ENCODE data around the gene CTNND2. TPM values are rescaled to one million over a fixed set of nuclear protein-coding genes. Genes with fewer than 3 reads are reported as not detected.

CTNND2 gene
- polyA plus RNA-seq, 1 donor = 2.8 TPM

DNA sequence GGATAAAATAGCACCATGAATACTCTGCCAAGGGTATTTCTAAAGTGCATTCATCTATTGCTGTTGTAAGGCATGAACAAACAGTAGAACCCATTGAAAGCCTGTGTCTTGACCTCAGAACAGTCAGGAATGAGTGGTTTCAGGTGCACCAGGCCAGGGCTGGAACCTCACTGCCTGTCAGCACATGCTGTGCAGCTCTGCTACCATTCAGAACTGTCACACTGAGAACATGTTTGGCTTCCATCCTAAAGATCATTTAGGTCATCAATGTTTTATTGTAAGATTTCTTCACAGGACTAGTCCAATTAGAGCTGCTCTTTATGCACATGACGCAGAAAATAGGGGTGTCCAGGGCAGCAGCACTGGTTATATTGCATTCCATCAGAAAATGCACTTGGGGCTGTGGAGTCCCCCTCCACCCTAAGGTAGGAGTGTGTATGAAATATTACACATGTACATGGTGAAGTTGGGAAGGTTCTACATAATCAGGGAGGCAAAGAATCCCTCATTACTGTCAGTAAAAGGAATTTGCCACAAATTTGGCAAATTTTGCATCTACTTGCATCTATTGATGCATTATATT lies 408.0 kb downstream of the CTNND2 start:
- H3K27me3 ChIP-seq (ENCODE audit: control insufficient read depth, insufficient read depth, low read length) = no peaks in the 10 kb centered on the region
- WGBS (ENCODE audit: insufficient coverage, low lambda C conversion rate) = no CpG with 5 or more reads among the region's 1 CpG
- DNase-seq = no peak
- H3K36me3 ChIP-seq (ENCODE audit: control insufficient read depth, insufficient read depth, low read length) = no peaks in the 10 kb centered on the region
- no peak overlapping the region for H3K27ac ChIP-seq (ENCODE audit: low read length)
- no peaks in the 10 kb centered on the region for H3K4me1 ChIP-seq (ENCODE audit: control insufficient read depth, insufficient read depth, low read length)
- no peaks in the 10 kb centered on the region for H3K9me3 ChIP-seq (ENCODE audit: control insufficient read depth, low read depth, low read length)
- no peak overlapping the region for H3K4me3 ChIP-seq (ENCODE audit: low read length)

DNA sequence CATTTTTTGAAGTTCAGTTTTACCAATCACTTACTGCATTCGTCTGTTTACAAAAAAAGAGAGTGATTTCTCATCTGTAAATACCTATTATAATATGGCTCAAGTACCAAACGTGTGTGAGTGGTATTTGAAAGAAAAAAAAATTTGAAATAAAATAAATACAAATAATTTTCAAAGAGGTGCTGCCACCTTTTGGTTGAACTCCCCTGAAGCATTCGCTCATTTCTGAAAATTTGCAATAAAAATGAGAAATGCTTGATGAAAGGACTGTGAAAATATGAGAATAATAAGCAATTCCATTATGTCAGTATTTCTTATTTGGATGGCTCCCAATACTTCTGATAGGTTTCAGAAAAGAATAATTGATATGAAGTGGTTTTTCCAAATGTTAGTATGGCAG lies 409.9 kb downstream of the CTNND2 start:
- DNase-seq = no peak
- Histone ChIP-seq H3K9me3 (ENCODE audit: control insufficient read depth, low read depth, low read length) (no peaks in the 10 kb centered on the region), H3K27ac (ENCODE audit: low read length) (no peak overlapping the region), H3K4me3 (ENCODE audit: low read length) (no peak overlapping the region), H3K27me3 (ENCODE audit: control insufficient read depth, insufficient read depth, low read length) (no peaks in the 10 kb centered on the region), H3K4me1 (ENCODE audit: control insufficient read depth, insufficient read depth, low read length) (no peaks in the 10 kb centered on the region), H3K36me3 (ENCODE audit: control insufficient read depth, insufficient read depth, low read length) (no peaks in the 10 kb centered on the region)
- 29% methylated on average over 3 of the region's 3 CpGs for WGBS (ENCODE audit: insufficient coverage, low lambda C conversion rate)

DNA sequence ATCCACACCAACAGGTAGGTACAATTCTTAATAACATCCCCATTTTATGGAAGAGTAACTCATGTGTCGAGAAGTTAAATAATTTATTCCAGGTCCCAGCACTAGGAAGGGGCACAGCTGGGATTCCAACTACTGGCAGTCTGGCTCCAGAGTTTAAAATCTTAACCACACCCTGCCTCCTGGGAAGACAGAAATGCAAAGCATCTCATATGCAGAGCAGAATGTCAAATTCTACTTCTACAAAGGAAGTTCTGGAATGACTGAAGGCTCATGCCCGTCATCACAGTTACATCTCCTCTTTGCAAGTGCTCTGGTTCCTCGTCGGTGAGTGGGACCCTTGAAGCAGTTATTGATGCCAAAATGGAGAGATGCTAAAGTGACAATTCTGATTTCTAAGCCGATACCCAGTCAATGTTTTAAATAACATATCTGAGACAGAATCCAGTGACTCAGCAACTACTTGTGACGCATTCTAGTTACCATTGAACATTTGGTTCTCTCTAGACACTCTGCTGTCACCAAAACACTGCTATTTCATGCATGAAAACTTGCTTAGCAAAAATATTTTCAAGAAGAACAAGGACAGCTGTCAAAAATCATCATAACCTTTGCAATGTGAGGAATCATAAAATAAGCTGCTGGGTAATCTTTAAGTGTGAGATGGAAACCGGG lies 412.7 kb downstream of the CTNND2 start:
- Histone ChIP-seq H3K27ac (ENCODE audit: low read length) (no peak overlapping the region), H3K4me1 (ENCODE audit: control insufficient read depth, insufficient read depth, low read length) (no peaks in the 10 kb centered on the region), H3K4me3 (ENCODE audit: low read length) (no peak overlapping the region), H3K27me3 (ENCODE audit: control insufficient read depth, insufficient read depth, low read length) (no peaks in the 10 kb centered on the region), H3K36me3 (ENCODE audit: control insufficient read depth, insufficient read depth, low read length) (no peaks in the 10 kb centered on the region), H3K9me3 (ENCODE audit: control insufficient read depth, low read depth, low read length) (no peaks in the 10 kb centered on the region)
- no peak for DNase-seq
- WGBS (ENCODE audit: insufficient coverage, low lambda C conversion rate) = no CpG with 5 or more reads among the region's 7 CpGs

DNA sequence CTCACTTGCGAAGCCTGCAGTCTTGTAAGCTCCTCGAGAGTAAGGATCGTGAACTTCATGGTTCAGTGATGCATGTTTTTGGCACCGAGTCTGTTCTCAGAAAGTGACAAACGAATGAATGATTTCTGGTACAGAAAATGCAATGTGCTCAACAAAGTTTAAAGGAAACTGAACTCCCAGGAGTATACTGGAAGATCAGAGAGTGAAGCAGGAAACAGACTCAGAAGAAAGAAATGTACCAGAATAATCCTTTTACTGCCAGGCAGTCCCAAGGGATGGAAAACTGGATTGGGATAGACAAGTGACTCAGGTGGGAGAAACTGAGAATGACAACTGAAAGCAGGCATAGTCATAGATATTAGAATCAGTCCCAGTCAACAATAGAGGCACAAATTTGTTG lies 420.6 kb downstream of the CTNND2 start:
- DNase-seq = no peak
- no peak overlapping the region for H3K27ac ChIP-seq (ENCODE audit: low read length)
- no peak overlapping the region for H3K4me3 ChIP-seq (ENCODE audit: low read length)
- 100% methylated on average over 3 of the region's 5 CpGs for WGBS (ENCODE audit: insufficient coverage, low lambda C conversion rate)
- no peaks in the 10 kb centered on the region for H3K9me3 ChIP-seq (ENCODE audit: control insufficient read depth, low read depth, low read length)
- H3K4me1 ChIP-seq (ENCODE audit: control insufficient read depth, insufficient read depth, low read length) = no peaks in the 10 kb centered on the region
- no peaks in the 10 kb centered on the region for H3K36me3 ChIP-seq (ENCODE audit: control insufficient read depth, insufficient read depth, low read length)
- no peaks in the 10 kb centered on the region for H3K27me3 ChIP-seq (ENCODE audit: control insufficient read depth, insufficient read depth, low read length)

DNA sequence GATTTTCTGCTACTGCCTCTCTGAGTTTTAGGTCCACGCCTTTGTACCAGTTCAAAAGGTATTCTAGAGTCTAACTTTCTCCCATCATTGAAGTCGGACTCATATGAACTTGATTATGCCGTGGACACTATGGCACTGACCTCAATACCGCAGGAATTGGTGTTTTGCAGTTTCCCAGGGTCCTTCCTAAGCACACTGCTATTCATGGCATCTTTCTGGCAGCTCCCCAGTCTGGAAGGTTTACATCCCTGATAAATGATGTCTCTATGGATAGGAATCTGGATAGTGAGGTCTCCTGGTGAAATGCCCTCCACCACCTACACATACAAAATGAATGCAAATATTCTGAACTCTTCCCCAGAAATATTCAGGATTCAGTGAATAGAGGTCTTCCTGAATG lies 422.2 kb downstream of the CTNND2 start:
- H3K4me3 ChIP-seq (ENCODE audit: low read length) = no peak overlapping the region
- H3K9me3 ChIP-seq (ENCODE audit: control insufficient read depth, low read depth, low read length) = no peaks in the 10 kb centered on the region
- no peak for DNase-seq
- no peaks in the 10 kb centered on the region for H3K36me3 ChIP-seq (ENCODE audit: control insufficient read depth, insufficient read depth, low read length)
- H3K27ac ChIP-seq (ENCODE audit: low read length) = no peak overlapping the region
- H3K27me3 ChIP-seq (ENCODE audit: control insufficient read depth, insufficient read depth, low read length) = no peaks in the 10 kb centered on the region
- no CpG with 5 or more reads among the region's 4 CpGs for WGBS (ENCODE audit: insufficient coverage, low lambda C conversion rate)
- no peaks in the 10 kb centered on the region for H3K4me1 ChIP-seq (ENCODE audit: control insufficient read depth, insufficient read depth, low read length)

DNA sequence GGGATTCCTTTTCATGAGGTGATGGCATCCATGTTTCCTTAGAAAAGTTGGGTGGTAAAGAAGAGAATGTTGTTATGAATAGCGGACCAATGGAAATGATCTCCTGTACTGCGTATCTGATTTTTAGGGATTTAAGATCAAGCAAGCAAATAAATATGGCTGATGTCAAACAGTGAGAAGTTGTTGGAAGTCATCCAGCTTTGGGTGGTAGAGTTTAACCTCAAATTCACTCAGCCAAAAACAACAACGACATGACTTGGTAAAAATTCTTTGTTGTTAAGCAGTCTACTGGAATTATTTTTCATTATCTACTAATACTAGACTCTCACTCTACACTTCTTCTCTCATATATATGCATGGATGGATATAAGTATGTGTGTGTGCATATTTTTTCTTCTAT lies 426.5 kb downstream of the CTNND2 start:
- Histone ChIP-seq H3K27me3 (ENCODE audit: control insufficient read depth, insufficient read depth, low read length) (no peaks in the 10 kb centered on the region), H3K9me3 (ENCODE audit: control insufficient read depth, low read depth, low read length) (no peaks in the 10 kb centered on the region), H3K4me3 (ENCODE audit: low read length) (no peak overlapping the region), H3K27ac (ENCODE audit: low read length) (no peak overlapping the region), H3K36me3 (ENCODE audit: control insufficient read depth, insufficient read depth, low read length) (no peaks in the 10 kb centered on the region), H3K4me1 (ENCODE audit: control insufficient read depth, insufficient read depth, low read length) (no peaks in the 10 kb centered on the region)
- no peak for DNase-seq
- no CpG with 5 or more reads among the region's 3 CpGs for WGBS (ENCODE audit: insufficient coverage, low lambda C conversion rate)

DNA sequence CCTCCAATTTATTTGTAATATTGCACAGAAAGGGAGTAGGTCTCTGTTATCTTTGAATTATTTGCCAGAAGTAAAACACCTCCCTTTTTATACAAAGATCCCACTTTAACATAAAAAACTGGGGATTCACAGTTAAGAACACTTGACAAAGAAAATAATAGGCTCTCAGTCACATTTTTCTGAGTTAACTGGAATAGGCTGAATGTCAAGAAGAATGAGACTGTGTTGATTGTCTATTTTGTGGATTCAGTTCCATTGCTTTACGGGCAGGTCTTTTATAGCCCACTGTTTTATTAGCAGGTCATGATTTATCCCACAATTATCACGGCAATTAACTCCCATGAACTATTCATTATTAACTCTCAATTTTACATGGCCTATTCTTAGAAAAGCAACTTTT lies 427.4 kb downstream of the CTNND2 start:
- Histone ChIP-seq H3K27ac (ENCODE audit: low read length) (no peak overlapping the region), H3K4me3 (ENCODE audit: low read length) (no peak overlapping the region), H3K4me1 (ENCODE audit: control insufficient read depth, insufficient read depth, low read length) (no peaks in the 10 kb centered on the region), H3K9me3 (ENCODE audit: control insufficient read depth, low read depth, low read length) (no peaks in the 10 kb centered on the region), H3K27me3 (ENCODE audit: control insufficient read depth, insufficient read depth, low read length) (no peaks in the 10 kb centered on the region), H3K36me3 (ENCODE audit: control insufficient read depth, insufficient read depth, low read length) (no peaks in the 10 kb centered on the region)
- no peak for DNase-seq
- no CpG with 5 or more reads among the region's 2 CpGs for WGBS (ENCODE audit: insufficient coverage, low lambda C conversion rate)

DNA sequence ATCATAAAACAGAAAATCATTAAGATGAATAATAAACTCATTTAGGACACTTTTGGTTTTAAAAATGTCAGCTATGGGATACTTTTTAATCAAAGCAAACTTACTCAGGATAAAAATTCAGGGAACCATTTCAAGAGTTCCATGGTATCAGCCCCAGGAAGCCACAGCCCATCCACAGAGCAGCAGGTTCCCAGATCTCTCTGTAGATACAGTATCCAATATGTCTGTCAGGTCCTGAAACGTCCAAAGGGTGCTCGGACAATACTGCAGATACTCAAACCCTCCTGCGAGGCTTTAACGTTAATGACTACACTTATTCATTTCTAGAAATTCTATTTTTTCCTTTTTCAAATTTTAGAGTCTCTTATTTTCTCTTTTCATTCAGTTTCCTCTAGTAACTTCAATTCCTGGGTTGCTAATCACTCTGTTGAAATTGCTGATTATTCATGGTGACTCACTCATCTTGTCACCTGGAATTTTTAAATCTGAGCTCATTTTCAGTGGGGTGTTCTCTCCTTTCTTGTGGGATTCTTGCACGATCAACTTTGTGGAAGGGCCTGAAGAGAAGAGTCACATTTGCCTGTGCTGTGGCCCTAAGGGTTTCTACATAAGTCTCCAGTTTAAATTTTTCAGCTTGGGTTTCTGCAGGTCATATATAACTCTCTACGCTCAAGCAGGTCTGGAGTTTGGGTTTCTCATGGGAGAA lies 435.8 kb downstream of the CTNND2 start:
- Histone ChIP-seq H3K27me3 (ENCODE audit: control insufficient read depth, insufficient read depth, low read length) (no peaks in the 10 kb centered on the region), H3K4me1 (ENCODE audit: control insufficient read depth, insufficient read depth, low read length) (no peaks in the 10 kb centered on the region), H3K36me3 (ENCODE audit: control insufficient read depth, insufficient read depth, low read length) (no peaks in the 10 kb centered on the region), H3K9me3 (ENCODE audit: control insufficient read depth, low read depth, low read length) (no peaks in the 10 kb centered on the region), H3K4me3 (ENCODE audit: low read length) (no peak overlapping the region), H3K27ac (ENCODE audit: low read length) (no peak overlapping the region)
- no peak for DNase-seq
- WGBS (ENCODE audit: insufficient coverage, low lambda C conversion rate) = 90% methylated on average over 4 of the region's 6 CpGs

DNA sequence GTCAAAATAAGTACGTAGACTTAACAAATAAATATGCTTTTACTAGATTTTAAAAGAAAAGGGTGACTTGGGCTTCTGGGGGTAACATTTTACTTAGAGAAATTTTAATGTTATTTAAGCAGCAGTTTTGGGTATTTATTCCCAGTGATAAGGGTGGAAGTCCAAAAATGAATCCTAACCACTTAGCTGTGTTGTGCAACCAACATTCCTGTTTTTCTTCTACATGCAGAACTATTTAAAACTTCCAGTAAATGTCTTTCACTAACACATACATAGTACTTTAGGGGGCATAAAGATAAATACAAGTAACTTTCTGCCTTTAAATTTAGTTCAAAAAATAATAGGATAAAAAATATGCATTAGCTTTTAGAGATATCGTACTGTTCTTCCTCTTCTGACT lies 436.7 kb downstream of the CTNND2 start:
- no peaks in the 10 kb centered on the region for H3K27me3 ChIP-seq (ENCODE audit: control insufficient read depth, insufficient read depth, low read length)
- H3K27ac ChIP-seq (ENCODE audit: low read length) = no peak overlapping the region
- no peak overlapping the region for H3K4me3 ChIP-seq (ENCODE audit: low read length)
- no peaks in the 10 kb centered on the region for H3K9me3 ChIP-seq (ENCODE audit: control insufficient read depth, low read depth, low read length)
- H3K36me3 ChIP-seq (ENCODE audit: control insufficient read depth, insufficient read depth, low read length) = no peaks in the 10 kb centered on the region
- 83% methylated on average over 1 of the region's 2 CpGs for WGBS (ENCODE audit: insufficient coverage, low lambda C conversion rate)
- H3K4me1 ChIP-seq (ENCODE audit: control insufficient read depth, insufficient read depth, low read length) = no peaks in the 10 kb centered on the region
- no peak for DNase-seq

DNA sequence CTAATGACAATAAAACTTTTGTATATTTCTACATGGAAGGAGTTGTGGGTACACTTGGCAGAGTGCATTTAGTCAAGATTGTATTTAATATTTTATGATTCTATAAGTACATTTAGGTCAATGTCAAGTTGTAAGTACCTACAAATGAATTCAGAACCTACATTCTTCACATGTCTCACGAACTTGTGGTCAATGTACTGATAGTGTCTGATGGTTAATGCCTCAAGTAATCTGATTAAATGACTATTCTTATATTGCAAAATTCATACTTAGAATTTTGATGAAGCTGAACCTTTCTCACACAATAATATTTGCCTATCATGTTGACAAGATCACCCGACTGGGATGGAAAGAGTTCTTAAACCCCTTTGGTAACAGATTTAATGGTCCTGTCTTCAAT lies 444.5 kb downstream of the CTNND2 start:
- DNase-seq = no peak
- H3K27ac ChIP-seq (ENCODE audit: low read length) = no peak overlapping the region
- no peak overlapping the region for H3K4me3 ChIP-seq (ENCODE audit: low read length)
- H3K9me3 ChIP-seq (ENCODE audit: control insufficient read depth, low read depth, low read length) = no peaks in the 10 kb centered on the region
- no peaks in the 10 kb centered on the region for H3K27me3 ChIP-seq (ENCODE audit: control insufficient read depth, insufficient read depth, low read length)
- no peaks in the 10 kb centered on the region for H3K4me1 ChIP-seq (ENCODE audit: control insufficient read depth, insufficient read depth, low read length)
- 80% methylated on average over 1 of the region's 2 CpGs for WGBS (ENCODE audit: insufficient coverage, low lambda C conversion rate)
- no peaks in the 10 kb centered on the region for H3K36me3 ChIP-seq (ENCODE audit: control insufficient read depth, insufficient read depth, low read length)

Data from large intestine (tissue), 3 donors.